HG03045 (cell line): ENCODE measurements around the gene IL7R.

Experiments used
- ATAC-seq: cut with Tn5 transposase; IDR thresholded peaks from one replicate; pipeline ENCODE4 v1.9.1; 2021; ENCODE audit warnings: mild to moderate bottlenecking, moderate library complexity; ENCODE audit not compliant: unreplicated experiment

Gene IL7R, protein sequence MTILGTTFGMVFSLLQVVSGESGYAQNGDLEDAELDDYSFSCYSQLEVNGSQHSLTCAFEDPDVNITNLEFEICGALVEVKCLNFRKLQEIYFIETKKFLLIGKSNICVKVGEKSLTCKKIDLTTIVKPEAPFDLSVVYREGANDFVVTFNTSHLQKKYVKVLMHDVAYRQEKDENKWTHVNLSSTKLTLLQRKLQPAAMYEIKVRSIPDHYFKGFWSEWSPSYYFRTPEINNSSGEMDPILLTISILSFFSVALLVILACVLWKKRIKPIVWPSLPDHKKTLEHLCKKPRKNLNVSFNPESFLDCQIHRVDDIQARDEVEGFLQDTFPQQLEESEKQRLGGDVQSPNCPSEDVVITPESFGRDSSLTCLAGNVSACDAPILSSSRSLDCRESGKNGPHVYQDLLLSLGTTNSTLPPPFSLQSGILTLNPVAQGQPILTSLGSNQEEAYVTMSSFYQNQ

DNA sequence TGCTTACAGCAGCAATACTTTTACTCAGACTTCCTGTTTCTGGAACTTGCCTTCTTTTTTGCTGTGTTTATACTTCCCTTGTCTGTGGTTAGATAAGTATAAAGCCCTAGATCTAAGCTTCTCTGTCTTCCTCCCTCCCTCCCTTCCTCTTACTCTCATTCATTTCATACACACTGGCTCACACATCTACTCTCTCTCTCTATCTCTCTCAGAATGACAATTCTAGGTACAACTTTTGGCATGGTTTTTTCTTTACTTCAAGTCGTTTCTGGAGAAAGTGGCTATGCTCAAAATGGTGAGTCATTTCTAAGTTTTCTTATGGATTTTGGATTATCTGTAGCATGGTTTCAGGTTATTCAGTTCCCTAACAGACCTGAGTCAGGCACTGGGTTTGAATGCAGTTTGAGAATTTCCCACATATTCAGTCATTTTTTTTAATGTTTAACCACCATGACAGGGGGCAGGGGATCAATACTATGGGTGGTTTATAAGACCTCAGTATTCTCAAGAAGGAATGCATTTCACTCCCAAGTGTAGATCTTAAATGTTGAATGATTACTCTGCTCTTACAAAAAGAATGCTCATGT is at the start of gene IL7R:
Gene IL7R, plus strand, starts transcription at position 127 of the 587 bp plus-strand sequence. Its CDS starts 87 bp downstream, at position 214.
- ATAC-seq = no peak

DNA sequence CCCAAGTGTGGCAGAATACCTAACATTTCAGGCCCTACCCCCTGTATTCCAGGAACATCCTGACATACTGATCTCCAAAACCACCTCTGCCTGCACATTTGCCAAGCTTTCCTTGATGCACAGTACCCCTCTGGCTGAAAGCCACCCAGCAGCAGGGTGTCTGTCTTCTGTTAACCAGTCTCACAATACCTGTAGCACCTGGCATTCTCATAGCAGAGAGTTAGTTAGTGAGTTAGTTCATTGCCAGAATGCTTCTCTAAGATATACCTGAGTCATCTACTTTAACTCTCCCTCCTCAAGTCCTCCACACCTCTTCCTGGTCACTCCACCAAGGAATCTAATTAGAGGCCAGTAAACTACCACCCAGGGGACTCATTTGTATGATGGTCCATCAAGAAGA is 46.1 kb upstream of the IL7R start:
- ATAC-seq = no peak

DNA sequence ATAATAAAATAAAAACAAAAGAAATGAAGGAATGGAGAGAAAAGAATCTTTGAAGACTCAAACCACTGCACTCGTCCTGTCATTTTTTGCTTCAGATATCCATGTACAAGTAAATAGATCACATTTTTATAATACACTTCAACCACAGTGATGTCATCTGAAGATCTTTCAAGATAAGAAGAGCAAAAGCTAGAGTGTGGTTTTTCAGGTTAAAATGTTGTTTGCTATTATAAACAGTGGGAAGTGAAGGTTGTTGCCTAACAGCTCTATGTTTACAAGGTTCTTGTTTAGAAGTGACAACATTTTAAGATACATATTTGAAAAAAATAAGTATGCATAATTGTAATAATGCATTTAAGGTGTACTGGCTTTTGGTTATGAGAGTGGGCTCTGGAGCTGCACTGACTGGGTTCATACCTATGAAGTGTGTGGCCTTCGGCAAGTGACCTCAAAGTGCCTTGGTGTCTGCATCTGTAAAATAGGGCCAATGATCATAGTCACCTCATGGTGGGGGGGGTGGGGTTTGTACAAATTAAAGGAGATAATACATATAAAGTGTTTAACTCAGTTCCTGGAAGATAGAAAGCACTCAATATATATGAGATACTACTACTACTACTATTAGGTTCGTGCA is 45.5 kb upstream of the IL7R start:
- no peak for ATAC-seq

DNA sequence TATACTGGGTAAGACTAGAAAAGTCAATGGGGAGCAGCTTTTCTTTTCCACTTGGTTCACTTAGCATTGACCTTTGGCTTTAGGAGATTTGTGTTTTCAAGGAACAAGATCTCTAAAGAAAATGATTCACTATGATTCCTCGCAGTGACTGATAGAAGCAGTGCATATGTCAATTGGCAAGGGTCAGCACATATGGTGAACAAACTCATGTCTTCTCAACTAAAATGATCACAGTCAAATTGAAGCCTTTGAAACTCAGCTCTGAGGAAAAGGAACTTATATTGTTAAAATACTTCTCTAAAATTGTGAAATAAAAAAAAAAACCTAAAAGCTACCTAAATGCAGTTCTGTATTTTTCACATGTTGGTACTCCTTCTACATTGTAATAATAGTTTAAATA is 43.2 kb upstream of the IL7R start:
- no peak for ATAC-seq

DNA sequence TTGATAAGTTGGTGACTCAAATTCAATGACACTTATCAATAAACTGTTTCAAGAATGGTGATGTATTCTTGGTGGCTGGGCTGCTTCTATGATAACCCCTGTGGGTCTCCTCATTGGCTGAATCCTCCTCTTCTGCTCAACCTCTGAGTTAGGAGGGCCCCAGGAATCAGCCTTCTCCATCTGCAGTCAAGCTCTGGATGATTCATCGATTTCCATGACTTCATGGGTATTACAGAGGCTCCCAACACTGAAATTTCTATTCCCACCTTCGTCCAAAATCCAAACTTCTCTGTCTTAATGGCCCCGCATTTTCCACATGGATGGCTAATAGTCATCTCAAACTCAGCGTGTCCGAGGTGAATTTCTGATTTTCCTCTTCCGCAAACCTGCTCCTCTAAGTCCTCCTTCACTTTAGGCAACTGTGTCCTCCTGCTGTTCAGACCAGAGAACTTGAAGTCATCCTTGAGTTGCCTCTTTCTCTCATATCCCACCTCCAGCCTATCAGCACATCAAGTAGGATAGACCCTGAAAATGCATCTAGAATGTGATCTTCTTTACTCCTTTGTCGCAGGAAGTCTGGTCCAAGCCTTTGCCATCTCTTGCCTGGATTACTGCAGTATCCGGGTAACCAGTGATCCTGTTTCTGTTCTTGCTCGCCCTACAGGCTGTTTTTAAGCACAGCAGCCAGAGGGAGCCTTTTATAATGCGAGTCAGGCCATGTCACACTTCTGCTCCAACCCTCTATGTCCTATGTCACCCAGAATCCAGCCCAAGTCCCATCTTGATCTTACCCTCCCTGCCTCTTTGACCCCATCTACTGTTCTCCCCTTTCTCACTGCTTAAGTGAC is 41.4 kb upstream of the IL7R start:
- no peak for ATAC-seq

DNA sequence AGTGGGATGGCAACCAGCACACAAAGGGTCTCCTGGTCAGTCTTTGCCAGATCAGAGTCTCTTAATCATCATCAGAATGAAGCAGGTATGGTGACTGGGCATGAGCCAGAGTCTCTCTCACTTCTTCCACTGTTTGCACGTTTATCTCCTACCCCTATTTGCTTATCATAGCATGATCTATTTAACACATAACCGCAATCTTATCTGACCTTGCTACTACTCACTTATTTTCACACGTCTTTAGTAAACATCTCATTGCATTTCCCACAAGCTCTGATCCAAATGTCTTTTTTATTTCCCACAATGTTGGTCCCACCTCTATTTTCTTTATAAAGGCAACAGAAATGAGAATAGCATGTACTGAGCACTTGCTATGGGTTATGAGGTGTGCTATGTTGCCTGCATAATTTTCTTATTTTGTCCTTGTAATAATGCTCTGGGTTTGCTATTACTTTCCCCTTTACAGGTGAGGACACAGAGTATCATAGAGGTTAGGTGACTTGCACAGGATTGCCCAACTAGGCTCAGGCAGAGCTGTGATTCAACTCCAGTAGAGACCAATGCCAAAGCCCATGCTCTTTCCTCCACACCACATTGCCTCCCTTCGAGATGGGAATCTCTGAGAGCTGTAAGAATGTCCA is 39.7 kb upstream of the IL7R start:
- ATAC-seq = no peak

DNA sequence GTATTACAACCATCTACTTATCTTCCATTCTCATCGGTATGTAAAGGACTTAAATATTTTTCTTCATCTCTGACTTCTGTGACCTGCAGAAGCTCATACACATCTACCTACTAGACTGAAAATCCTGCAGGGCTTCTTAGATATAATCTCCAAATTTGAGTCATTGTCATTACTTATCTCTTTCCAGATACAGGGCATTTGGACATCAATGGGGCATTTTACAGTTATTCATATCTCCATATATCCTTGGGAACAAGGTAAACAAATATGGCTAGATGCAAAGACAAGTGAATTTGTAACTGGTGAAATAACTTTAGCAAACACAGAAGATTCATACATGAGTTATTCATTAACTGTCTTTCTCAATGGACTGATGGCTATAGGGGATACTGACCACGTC is 37.7 kb upstream of the IL7R start:
- ATAC-seq = no peak

DNA sequence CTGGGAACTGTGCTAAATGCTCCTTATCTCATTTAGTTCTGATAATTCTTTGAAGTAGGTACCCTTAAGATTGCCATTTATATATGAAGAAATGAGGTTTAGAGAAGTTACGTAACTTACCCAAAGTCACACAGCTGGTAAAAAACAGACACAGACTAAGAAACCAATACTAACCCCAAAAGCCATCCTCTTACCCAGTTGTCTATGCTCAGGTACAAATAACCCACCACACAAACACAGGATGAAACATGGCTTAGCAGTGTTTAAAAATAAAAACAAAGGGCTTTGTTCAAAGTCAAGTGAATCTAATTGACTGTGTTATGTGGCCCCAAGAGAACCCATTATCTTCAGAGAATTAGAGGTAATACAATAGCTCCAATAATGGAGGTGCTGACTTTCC is 37.0 kb upstream of the IL7R start:
- no peak for ATAC-seq

DNA sequence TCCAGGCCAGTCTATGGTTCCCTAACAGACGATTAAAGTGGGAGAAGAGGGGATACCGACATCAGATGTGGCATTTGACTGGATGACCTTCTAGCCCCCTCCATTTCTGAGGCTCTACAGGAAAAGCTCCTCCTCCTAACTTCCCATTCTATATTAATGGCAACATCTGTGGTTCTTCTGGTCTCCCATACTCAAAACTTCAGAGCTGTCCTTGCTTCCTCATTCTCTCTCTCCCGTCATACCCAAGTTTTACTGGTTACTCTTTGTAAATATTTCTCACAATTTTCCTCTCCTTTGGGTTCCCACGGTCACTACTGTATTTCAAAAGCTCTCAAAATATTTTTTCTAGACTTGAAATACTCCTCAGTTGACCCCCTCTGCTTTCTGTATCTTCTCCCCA is 36.0 kb upstream of the IL7R start:
- no peak for ATAC-seq

DNA sequence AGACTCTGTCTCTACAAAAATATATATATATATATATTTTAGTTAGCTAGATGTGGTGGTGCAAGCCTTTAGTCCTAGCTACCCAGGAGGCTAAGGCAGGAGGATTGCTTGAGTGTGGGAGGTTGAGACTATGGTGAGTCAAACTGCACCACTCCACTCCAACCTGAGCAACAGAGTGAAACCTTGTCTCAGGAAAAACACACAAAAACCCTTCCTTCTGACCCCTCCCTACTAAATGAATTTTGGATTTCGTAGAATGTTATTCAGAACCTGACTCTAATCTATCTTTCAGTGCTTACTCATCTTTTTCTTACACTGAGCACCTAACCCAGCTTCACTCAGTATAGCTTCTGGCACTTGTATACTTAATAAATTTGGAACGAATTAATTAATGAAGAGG is 35.2 kb upstream of the IL7R start:
- ATAC-seq = no peak

DNA sequence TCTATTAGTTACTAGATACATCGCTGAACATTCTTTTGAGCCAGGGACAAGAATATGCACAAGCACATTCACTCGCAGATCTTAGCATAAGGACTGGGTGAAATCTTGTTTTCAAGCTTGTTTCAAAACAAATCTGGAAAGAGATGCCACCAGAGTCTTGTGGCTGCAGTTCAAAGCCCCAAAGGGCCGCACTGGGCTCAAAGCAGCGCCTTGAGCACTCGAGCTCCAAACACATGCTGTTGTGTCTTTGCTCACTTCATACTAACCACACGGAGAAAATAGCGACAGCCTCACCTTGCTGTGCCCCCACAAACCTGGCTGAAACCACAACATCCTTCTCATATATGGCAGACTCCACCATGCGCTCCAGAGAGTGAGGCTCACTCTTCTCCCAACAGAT is 34.2 kb upstream of the IL7R start:
- ATAC-seq = no peak

DNA sequence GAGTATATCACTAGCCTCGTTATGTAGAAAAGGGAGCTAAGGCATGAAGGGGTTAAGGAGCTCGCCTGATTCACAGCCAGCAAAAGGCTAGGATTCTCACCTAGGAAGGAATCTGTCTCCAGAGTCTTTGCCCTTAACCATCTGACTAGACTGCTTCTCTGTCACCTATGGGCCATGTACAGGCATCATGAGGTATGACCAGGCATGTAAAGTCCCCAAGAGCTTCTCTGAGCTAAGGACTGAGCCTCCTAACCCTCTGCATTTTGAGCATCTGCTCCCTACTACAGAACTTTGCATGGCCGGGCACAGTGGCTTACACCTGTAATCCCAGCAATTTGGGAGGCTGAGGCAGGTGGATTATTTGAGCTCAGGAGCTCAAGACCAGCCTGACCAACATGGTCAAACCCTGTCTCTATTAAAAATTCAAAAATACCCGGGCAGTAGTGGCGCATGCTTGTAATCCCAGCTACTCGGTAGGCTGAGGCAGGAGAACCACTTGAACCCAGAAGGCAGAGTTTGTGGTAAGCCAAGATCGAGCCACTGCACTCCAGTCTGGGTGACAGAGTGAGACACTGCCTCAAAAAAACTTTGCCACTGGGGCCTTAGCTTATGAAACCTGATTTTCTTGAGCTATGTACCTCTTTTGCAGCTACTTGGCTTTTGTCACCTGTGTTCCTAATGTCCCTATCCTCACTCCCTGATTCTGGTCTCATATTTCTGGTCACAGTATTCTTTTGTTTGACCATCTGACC is 33.2 kb upstream of the IL7R start:
- ATAC-seq = no peak

DNA sequence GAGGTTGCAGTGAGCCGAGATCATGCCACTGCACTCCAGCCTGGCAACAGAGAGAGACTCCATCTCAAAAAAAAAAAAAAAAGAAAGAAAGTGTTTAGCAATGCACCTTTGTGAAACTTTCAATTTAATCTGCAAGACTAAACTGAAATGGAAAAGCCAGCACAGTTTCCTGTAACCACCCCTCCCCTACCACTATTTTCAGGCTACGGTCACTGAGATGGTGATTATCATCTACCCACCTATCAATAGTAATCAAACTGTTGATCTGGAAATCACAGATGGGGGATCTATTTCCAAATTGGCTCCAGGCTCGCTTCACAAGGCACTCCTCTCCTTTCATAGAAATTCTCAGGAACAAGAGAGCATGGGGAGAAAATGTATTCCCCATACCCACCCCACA is 30.6 kb upstream of the IL7R start:
- ATAC-seq = no peak

DNA sequence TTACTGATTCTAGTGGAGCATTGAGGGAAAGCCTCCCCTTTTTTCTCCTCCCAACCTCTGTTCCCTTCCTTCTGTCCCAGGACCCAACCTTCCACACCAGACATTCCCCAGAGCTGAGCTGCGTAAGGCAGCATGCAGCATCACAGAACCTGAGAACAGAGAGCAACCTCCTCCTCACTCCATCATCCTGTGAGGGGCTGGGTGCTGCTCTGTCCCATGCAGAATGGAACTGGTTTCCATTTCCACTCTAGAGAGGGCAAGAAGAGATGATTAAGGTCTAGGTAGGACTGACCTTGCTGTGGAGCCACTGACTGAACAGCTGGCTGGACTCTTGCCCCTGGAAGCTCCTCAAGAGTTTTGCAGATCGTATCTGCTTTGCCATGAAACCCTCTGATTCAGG is 30.1 kb upstream of the IL7R start:
- no peak for ATAC-seq

DNA sequence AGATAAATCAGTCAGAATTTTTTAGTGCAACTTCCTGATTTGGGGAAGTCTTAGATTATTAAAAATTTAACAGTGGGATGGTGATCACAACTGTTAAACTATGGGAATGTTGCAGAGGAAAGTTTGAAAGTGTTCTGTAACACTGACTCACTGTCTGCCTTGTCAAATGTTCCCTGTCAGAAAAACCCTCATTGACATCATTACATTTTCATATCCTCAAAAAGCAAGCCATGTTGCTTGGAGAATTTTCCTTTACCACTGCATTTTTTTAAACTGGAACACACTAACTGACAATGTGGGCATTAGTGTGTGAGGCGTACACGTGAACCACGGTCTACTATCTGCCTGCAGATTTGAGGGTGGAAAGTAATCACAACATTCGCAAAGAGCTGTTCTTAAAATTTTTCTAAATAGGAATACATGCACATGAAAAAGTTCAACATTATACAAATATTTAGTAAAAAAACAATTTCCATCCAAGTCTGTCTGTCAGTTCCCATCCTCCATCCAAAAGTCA is 28.6 kb upstream of the IL7R start:
- ATAC-seq = no peak

DNA sequence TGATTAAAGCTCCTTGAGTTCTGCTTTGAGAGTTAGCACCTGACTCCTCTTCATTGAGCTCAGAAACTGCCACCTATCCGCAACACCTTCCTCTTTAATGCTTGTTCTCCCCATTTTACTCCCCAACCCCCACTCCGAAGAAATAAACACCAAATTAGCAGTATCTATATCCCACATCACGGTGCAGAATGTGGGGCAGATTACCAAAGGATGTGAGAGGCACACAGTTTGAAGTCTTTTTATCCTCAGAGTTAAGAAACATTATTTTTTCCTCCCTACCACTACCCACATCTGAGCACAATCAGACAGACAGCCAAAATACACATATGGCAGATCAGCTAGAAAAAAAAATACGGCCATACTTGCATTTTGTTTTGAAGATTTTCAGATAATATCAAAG is 26.1 kb upstream of the IL7R start:
- ATAC-seq = no peak

DNA sequence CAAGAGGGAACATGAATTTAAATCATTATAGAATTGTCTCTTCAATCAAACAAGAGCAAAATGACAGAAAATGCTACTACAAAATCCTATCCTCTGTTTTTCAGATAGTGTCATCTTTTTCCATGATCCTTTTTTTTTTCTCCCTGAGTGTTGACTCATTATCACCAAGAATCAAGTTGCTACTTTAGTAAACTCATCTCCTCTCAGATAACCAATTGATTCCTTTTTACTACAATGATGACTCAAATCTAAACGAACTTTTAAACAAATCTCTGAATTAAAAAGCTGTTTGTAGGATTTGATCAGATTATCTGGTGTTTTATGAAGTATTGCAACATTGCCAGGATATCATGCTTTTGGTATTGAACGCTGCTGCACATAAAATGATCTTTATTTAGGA is 23.9 kb upstream of the IL7R start:
- ATAC-seq = no peak

DNA sequence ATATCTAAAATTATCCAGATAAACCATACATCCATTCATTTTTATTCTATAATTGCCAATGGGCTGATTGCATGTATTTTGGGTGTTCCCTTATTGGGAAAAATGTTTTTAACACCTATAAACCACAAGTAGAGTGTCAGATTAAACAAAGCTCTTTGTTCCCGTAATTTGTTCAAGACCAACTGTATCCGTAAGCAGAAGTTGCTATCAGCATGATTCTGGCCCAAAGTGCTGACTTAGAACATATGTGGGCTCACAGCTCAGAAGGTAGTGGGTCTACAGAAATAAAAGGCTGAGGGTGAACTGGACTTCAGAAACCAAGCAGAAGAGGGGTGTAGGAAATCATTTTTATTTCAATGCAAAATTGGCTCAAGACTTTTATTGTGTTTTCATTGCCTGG is 23.5 kb upstream of the IL7R start:
- no peak for ATAC-seq

DNA sequence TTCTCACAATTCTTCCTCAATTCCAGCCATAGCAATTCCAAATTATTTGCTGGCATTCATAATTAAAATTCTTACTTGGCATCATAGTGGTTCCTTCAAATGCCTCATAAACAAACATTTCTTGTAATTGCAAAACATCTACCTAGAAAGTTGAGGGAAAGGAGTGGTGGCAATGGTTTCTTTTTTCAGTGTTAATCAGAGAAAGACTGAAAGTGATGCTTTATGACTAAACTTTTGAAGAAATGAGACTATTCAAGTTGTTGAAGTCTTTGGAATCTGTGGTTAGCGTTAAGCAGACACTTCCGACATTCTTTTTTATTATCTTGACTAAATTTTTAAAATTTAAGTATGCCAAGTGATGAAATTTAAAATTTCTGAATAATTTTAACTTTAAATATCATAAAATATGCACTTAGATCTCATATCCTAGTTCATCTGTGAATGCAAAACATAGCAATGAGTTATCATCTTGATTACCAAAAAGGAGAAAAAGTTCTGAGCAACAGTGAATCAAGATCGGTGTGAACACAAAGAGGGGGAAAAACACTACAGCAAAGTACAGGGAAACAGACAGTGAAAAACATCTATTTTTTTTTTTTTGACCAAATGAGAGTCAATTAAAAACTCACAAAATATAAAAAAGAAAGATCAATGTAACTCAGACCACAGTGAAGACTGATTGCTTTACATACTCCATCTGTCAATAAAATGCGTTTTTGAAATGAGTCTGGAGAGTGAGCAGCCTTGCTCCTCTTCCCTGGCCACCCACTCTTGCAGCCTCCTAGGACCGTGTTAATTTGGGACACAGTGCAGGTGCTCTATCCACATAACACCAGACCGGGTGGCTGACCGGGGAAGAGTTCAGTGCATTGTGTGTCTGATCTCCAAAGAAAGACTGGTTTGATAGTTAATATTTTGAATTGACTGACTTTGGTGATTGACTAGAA is 20.6 kb upstream of the IL7R start:
- ATAC-seq = no peak
